ENCODE measurements around the gene TMPO. TPM values are rescaled to one million over a fixed set of nuclear protein-coding genes. Genes with fewer than 3 reads are reported as not detected.

Gene TMPO
- total and polyA plus RNA-seq, 2 experiments from 2014 or later: 75.5 to 256 TPM

- Histone ChIP-seq H4K20me1 (replicated peaks; ENCODE audit: insufficient read depth) (no peaks in the 10 kb centered on the region), H3K27me3 (ENCODE audit: insufficient read depth) (no peaks in the 10 kb centered on the region), H3K4me2 (no peak overlapping the region), H2AFZ (no peak overlapping the region), H3K27ac (ENCODE audit: low read depth) (no peak overlapping the region), H3K79me2 (replicated peaks; ENCODE audit: insufficient read depth) (no peaks in the 10 kb centered on the region), H3F3A (replicated peaks; ENCODE audit: low read depth) (no peaks in the 10 kb centered on the region), H3K4me1 (ENCODE audit: insufficient read depth) (no peaks in the 10 kb centered on the region), H3K4me3 (no peak overlapping the region), H3K9me2 (ENCODE audit: insufficient read depth) (no peaks in the 10 kb centered on the region), H3K36me3 (ENCODE audit: insufficient read depth) (no peaks in the 10 kb centered on the region)
- Mint-ChIP-seq H3K27me3 (ENCODE audit: insufficient read depth, low read depth, poor library complexity) (peaks cover 2% of the 10 kb centered on the region), H3K4me1 (no peaks in the 10 kb centered on the region; the same call in 2 of the 3 replicates), H3K36me3 (ENCODE audit: low read depth) (no peaks in the 10 kb centered on the region), H3K4me3 (no peak overlapping the region), H3K27ac (no peak overlapping the region), H3K9me3 (no peaks in the 10 kb centered on the region; the same call in 2 of the 3 replicates)
- no peak for TF ChIP-seq ETS1 (IDR thresholded peaks at IDR 0.05)
- no peak for TF ChIP-seq REST (IDR thresholded peaks at IDR 0.05; ENCODE audit: unreplicated experiment)
- TF ChIP-seq CTCF (conservative IDR thresholded peaks at IDR 0.05; ENCODE audit: low read depth in 2 of 2): peak; percentile 56 to 63
- TF ChIP-seq STAT1 (IDR thresholded peaks at IDR 0.05; ENCODE audit: unreplicated experiment): no peak
- no peak for TF ChIP-seq EZH2 (IDR thresholded peaks at IDR 0.05; ENCODE audit: low read depth, unreplicated experiment)
- ATAC-seq (peak; percentile 96), DNase-seq (ENCODE audit: low spot score) (peak; percentile 67)
Observed at GRCh38 chr12:98572010-98572409, 56.6 kb downstream of the TMPO start.

GRCh38 chr12:98574110-98574509, 58.7 kb downstream of the TMPO start:
- H4K20me1 ChIP-seq (replicated peaks; ENCODE audit: insufficient read depth): no peaks in the 10 kb centered on the region; the same call in 1 of the 2 replicates
- H3K27me3 ChIP-seq (ENCODE audit: insufficient read depth): no peaks in the 10 kb centered on the region
- no peak for TF ChIP-seq EZH2 (IDR thresholded peaks at IDR 0.05; ENCODE audit: low read depth, unreplicated experiment)
- TF ChIP-seq JUNB (IDR thresholded peaks at IDR 0.05; ENCODE audit: unreplicated experiment): no peak
- no peak for TF ChIP-seq CREB1 (CRISPR knock-in tag; IDR thresholded peaks at IDR 0.05; ENCODE audit: low read depth)
- no peak for TF ChIP-seq ETS1 (IDR thresholded peaks at IDR 0.05)
- no peak for TF ChIP-seq ZNF331 (CRISPR knock-in tag; IDR thresholded peaks at IDR 0.05; ENCODE audit: low read depth)

More at GRCh38 chr12:98574110-98574509, 58.7 kb downstream of the TMPO start:
- H3K27me3 Mint-ChIP-seq (ENCODE audit: insufficient read depth, low read depth, poor library complexity): no peaks in the 10 kb centered on the region
- DNase-seq (ENCODE audit: low spot score) (no peak), ATAC-seq (no peak)
- H3K79me2 ChIP-seq (replicated peaks; ENCODE audit: insufficient read depth): no peaks in the 10 kb centered on the region
- no peaks in the 10 kb centered on the region for H3F3A ChIP-seq (replicated peaks; ENCODE audit: low read depth)
- H3K36me3 Mint-ChIP-seq (ENCODE audit: low read depth): no peaks in the 10 kb centered on the region
- no peak overlapping the region for H3K4me3 ChIP-seq
- H3K4me3 Mint-ChIP-seq: no peak overlapping the region
- H3K9me2 ChIP-seq (ENCODE audit: insufficient read depth): no peaks in the 10 kb centered on the region
- no peak overlapping the region for H3K27ac Mint-ChIP-seq
- H3K4me1 ChIP-seq (ENCODE audit: insufficient read depth): no peaks in the 10 kb centered on the region
- H2AFZ ChIP-seq: no peak overlapping the region
- H3K36me3 ChIP-seq (ENCODE audit: insufficient read depth): no peaks in the 10 kb centered on the region
- H3K4me1 Mint-ChIP-seq: no peaks in the 10 kb centered on the region; the same call in 2 of the 3 replicates
- no peaks in the 10 kb centered on the region for H3K9me3 Mint-ChIP-seq
- no peak overlapping the region for H3K4me2 ChIP-seq
- H3K27ac ChIP-seq (ENCODE audit: low read depth): no peak overlapping the region

Data from GM23338 (cell line).